PC-9 (cell line): ENCODE results near the gene GLOD5.

ENCODE experiments used
- EZH2 ChIP-seq: fragments of 200-600 bp; sonication (generic); IDR thresholded peaks from 2 replicates; pipeline ENCODE4 v1.8.0; 2017; ENCODE audit warnings: antibody characterized with exemption, low read depth
- TF ChIP-seq, protein P1 (sequence below): fragments of 200-600 bp; sonication (generic); conservative IDR thresholded peaks from 2 replicates; pipeline ENCODE4 v1.6.1; 2017; ENCODE audit warnings: mixed run types, antibody characterized with exemption, mild to moderate bottlenecking, moderate library complexity

DNA sequence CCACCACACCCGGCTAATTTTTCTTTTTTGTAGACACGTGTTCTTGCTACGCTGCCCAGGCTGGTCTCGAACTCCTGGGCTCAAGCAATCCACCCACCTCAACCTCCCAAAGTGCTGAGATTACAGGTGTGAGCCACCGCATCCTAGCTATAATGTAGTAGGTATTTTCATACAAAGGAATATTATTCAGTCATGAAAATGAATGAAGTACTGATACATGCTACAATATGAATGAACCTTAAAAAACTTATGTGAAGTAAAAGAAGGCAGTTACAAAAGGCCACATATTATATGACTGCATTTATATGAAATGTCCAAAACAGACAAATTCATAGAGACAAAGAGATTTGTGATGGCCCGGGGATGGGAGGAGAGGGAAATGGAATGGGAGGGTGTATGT is 20.2 kb downstream of the GLOD5 start:
- TF ChIP-seq, protein P1, sequence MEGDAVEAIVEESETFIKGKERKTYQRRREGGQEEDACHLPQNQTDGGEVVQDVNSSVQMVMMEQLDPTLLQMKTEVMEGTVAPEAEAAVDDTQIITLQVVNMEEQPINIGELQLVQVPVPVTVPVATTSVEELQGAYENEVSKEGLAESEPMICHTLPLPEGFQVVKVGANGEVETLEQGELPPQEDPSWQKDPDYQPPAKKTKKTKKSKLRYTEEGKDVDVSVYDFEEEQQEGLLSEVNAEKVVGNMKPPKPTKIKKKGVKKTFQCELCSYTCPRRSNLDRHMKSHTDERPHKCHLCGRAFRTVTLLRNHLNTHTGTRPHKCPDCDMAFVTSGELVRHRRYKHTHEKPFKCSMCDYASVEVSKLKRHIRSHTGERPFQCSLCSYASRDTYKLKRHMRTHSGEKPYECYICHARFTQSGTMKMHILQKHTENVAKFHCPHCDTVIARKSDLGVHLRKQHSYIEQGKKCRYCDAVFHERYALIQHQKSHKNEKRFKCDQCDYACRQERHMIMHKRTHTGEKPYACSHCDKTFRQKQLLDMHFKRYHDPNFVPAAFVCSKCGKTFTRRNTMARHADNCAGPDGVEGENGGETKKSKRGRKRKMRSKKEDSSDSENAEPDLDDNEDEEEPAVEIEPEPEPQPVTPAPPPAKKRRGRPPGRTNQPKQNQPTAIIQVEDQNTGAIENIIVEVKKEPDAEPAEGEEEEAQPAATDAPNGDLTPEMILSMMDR, result no peak
- no peak for TF ChIP-seq EZH2
